ENCODE data around the gene CHD5.

The CHD5 gene

GRCh38 chr1:6093071-6093470 lies 87.0 kb downstream of the CHD5 start:
- H3K27ac ChIP-seq (ENCODE audit: low read depth, low read length), result no peak overlapping the region
- no peak overlapping the region for H3K4ac ChIP-seq (ENCODE audit: low read depth, low read length)
- no peak for DNase-seq
- no peak overlapping the region for H4K8ac ChIP-seq (ENCODE audit: low read depth, low read length)
- no peaks in the 10 kb centered on the region for H3K27me3 ChIP-seq (ENCODE audit: insufficient read depth, low read length)
- H3K9me3 ChIP-seq (ENCODE audit: insufficient read depth, low read depth, low read length), result no peaks in the 10 kb centered on the region
- no peak overlapping the region for H2AK5ac ChIP-seq (ENCODE audit: low read length)
- WGBS (ENCODE audit: extremely low coverage, insufficient coverage, insufficient read length), result no CpG with 5 or more reads among the region's 10 CpGs
- H2BK5ac ChIP-seq (ENCODE audit: low read depth, low read length, poor library complexity), result no peak overlapping the region
- H3K23ac ChIP-seq (ENCODE audit: low read length), result no peak overlapping the region
- no peak overlapping the region for H3K18ac ChIP-seq (ENCODE audit: low read length)
- no peak overlapping the region for H2BK12ac ChIP-seq (ENCODE audit: low read length)
- H3K36me3 ChIP-seq (ENCODE audit: control insufficient read depth in 1 of 2, insufficient read depth in 2 of 2, low read length in 2 of 2), result no peaks in the 10 kb centered on the region
- no peak overlapping the region for H4K91ac ChIP-seq (ENCODE audit: low read depth, low read length)
- no peak overlapping the region for H2BK120ac ChIP-seq (ENCODE audit: insufficient read depth, low read length, poor library complexity)
- H3K79me2 ChIP-seq (ENCODE audit: control insufficient read depth, insufficient read depth, low read length, poor library complexity), result no peaks in the 10 kb centered on the region
- H2AFZ ChIP-seq (ENCODE audit: insufficient read depth, low read length, poor library complexity), result no peak overlapping the region
- H3K4me2 ChIP-seq (ENCODE audit: low read length), result no peak overlapping the region
- no peak overlapping the region for H4K12ac ChIP-seq (ENCODE audit: low read depth, low read length)
- no peak overlapping the region for H3K14ac ChIP-seq (ENCODE audit: low read length)
- no peaks in the 10 kb centered on the region for H3K79me1 ChIP-seq (ENCODE audit: low read length)
- H3K4me3 ChIP-seq (ENCODE audit: low read depth, low read length), result no peak overlapping the region
- H3K4me1 ChIP-seq (ENCODE audit: control insufficient read depth in 1 of 2, insufficient read depth in 2 of 2, low read length in 2 of 2), result no peaks in the 10 kb centered on the region
- H3K9ac ChIP-seq (ENCODE audit: low read length), result no peak overlapping the region

GRCh38 chr1:6092211-6092610 lies 87.9 kb downstream of the CHD5 start:
- Histone ChIP-seq H3K9me3 (ENCODE audit: insufficient read depth, low read depth, low read length) (no peaks in the 10 kb centered on the region), H3K36me3 (ENCODE audit: control insufficient read depth in 1 of 2, insufficient read depth in 2 of 2, low read length in 2 of 2) (no peaks in the 10 kb centered on the region), H4K91ac (ENCODE audit: low read depth, low read length) (no peak overlapping the region), H3K27ac (ENCODE audit: low read depth, low read length) (no peak overlapping the region), H3K4me2 (ENCODE audit: low read length) (no peak overlapping the region), H2BK12ac (ENCODE audit: low read length) (no peak overlapping the region), H2BK120ac (ENCODE audit: insufficient read depth, low read length, poor library complexity) (no peak overlapping the region), H3K4me1 (ENCODE audit: control insufficient read depth in 1 of 2, insufficient read depth in 2 of 2, low read length in 2 of 2) (no peaks in the 10 kb centered on the region), H3K9ac (ENCODE audit: low read length) (no peak overlapping the region), H4K8ac (ENCODE audit: low read depth, low read length) (no peak overlapping the region), H4K12ac (ENCODE audit: low read depth, low read length) (no peak overlapping the region), H3K4me3 (ENCODE audit: low read depth, low read length) (no peak overlapping the region), H3K4ac (ENCODE audit: low read depth, low read length) (no peak overlapping the region), H2BK5ac (ENCODE audit: low read depth, low read length, poor library complexity) (no peak overlapping the region), H2AK5ac (ENCODE audit: low read length) (no peak overlapping the region), H3K14ac (ENCODE audit: low read length) (no peak overlapping the region), H3K27me3 (ENCODE audit: insufficient read depth, low read length) (no peaks in the 10 kb centered on the region), H3K79me2 (ENCODE audit: control insufficient read depth, insufficient read depth, low read length, poor library complexity) (no peaks in the 10 kb centered on the region), H3K23ac (ENCODE audit: low read length) (no peak overlapping the region), H3K18ac (ENCODE audit: low read length) (no peak overlapping the region), H3K79me1 (ENCODE audit: low read length) (no peaks in the 10 kb centered on the region), H2AFZ (ENCODE audit: insufficient read depth, low read length, poor library complexity) (no peak overlapping the region)
- no CpG with 5 or more reads among the region's 10 CpGs for WGBS (ENCODE audit: extremely low coverage, insufficient coverage, insufficient read length)
- DNase-seq, result no peak

GRCh38 chr1:6091823-6092109 lies 88.4 kb downstream of the CHD5 start:
- H3K79me2 ChIP-seq (ENCODE audit: control insufficient read depth, insufficient read depth, low read length, poor library complexity), result no peaks in the 10 kb centered on the region
- H3K9ac ChIP-seq (ENCODE audit: low read length), result no peak overlapping the region
- no peak overlapping the region for H3K4me2 ChIP-seq (ENCODE audit: low read length)
- H2BK120ac ChIP-seq (ENCODE audit: insufficient read depth, low read length, poor library complexity), result no peak overlapping the region
- no peak overlapping the region for H3K18ac ChIP-seq (ENCODE audit: low read length)
- H3K9me3 ChIP-seq (ENCODE audit: insufficient read depth, low read depth, low read length), result no peaks in the 10 kb centered on the region
- DNase-seq, result no peak
- H3K4me3 ChIP-seq (ENCODE audit: low read depth, low read length), result no peak overlapping the region
- no peak overlapping the region for H4K91ac ChIP-seq (ENCODE audit: low read depth, low read length)
- no peaks in the 10 kb centered on the region for H3K36me3 ChIP-seq (ENCODE audit: control insufficient read depth in 1 of 2, insufficient read depth in 2 of 2, low read length in 2 of 2)
- H4K8ac ChIP-seq (ENCODE audit: low read depth, low read length), result no peak overlapping the region
- no peak overlapping the region for H3K23ac ChIP-seq (ENCODE audit: low read length)
- WGBS (ENCODE audit: extremely low coverage, insufficient coverage, insufficient read length), result no CpG with 5 or more reads among the region's 10 CpGs
- no peaks in the 10 kb centered on the region for H3K27me3 ChIP-seq (ENCODE audit: insufficient read depth, low read length)
- H2BK12ac ChIP-seq (ENCODE audit: low read length), result no peak overlapping the region
- H2BK5ac ChIP-seq (ENCODE audit: low read depth, low read length, poor library complexity), result no peak overlapping the region
- no peak overlapping the region for H2AFZ ChIP-seq (ENCODE audit: insufficient read depth, low read length, poor library complexity)
- no peak overlapping the region for H3K27ac ChIP-seq (ENCODE audit: low read depth, low read length)
- no peaks in the 10 kb centered on the region for H3K79me1 ChIP-seq (ENCODE audit: low read length)
- H4K12ac ChIP-seq (ENCODE audit: low read depth, low read length), result no peak overlapping the region
- H3K14ac ChIP-seq (ENCODE audit: low read length), result no peak overlapping the region
- H2AK5ac ChIP-seq (ENCODE audit: low read length), result no peak overlapping the region
- no peak overlapping the region for H3K4ac ChIP-seq (ENCODE audit: low read depth, low read length)
- no peaks in the 10 kb centered on the region for H3K4me1 ChIP-seq (ENCODE audit: control insufficient read depth in 1 of 2, insufficient read depth in 2 of 2, low read length in 2 of 2)

GRCh38 chr1:6090996-6091822 lies 88.9 kb downstream of the CHD5 start:
- H3K4ac ChIP-seq (ENCODE audit: low read depth, low read length), result no peak overlapping the region

More at GRCh38 chr1:6090996-6091822, 88.9 kb downstream of the CHD5 start:
- H2AK5ac ChIP-seq (ENCODE audit: low read length), result no peak overlapping the region
- no CpG with 5 or more reads among the region's 25 CpGs for WGBS (ENCODE audit: extremely low coverage, insufficient coverage, insufficient read length)
- H3K23ac ChIP-seq (ENCODE audit: low read length), result no peak overlapping the region
- H3K4me3 ChIP-seq (ENCODE audit: low read depth, low read length), result no peak overlapping the region
- H3K79me2 ChIP-seq (ENCODE audit: control insufficient read depth, insufficient read depth, low read length, poor library complexity), result no peaks in the 10 kb centered on the region
- no peaks in the 10 kb centered on the region for H3K27me3 ChIP-seq (ENCODE audit: insufficient read depth, low read length)
- H3K4me2 ChIP-seq (ENCODE audit: low read length), result no peak overlapping the region
- DNase-seq, result no peak
- no peak overlapping the region for H2BK5ac ChIP-seq (ENCODE audit: low read depth, low read length, poor library complexity)
- H3K36me3 ChIP-seq (ENCODE audit: control insufficient read depth in 1 of 2, insufficient read depth in 2 of 2, low read length in 2 of 2), result no peaks in the 10 kb centered on the region
- no peak overlapping the region for H2AFZ ChIP-seq (ENCODE audit: insufficient read depth, low read length, poor library complexity)
- H3K79me1 ChIP-seq (ENCODE audit: low read length), result no peaks in the 10 kb centered on the region
- no peak overlapping the region for H3K14ac ChIP-seq (ENCODE audit: low read length)
- H4K12ac ChIP-seq (ENCODE audit: low read depth, low read length), result no peak overlapping the region
- H3K9ac ChIP-seq (ENCODE audit: low read length), result no peak overlapping the region
- H4K8ac ChIP-seq (ENCODE audit: low read depth, low read length), result no peak overlapping the region
- H3K4me1 ChIP-seq (ENCODE audit: control insufficient read depth in 1 of 2, insufficient read depth in 2 of 2, low read length in 2 of 2), result no peaks in the 10 kb centered on the region
- no peaks in the 10 kb centered on the region for H3K9me3 ChIP-seq (ENCODE audit: insufficient read depth, low read depth, low read length)
- H2BK12ac ChIP-seq (ENCODE audit: low read length), result no peak overlapping the region
- no peak overlapping the region for H3K18ac ChIP-seq (ENCODE audit: low read length)
- H3K27ac ChIP-seq (ENCODE audit: low read depth, low read length), result no peak overlapping the region
- H2BK120ac ChIP-seq (ENCODE audit: insufficient read depth, low read length, poor library complexity), result no peak overlapping the region
- H4K91ac ChIP-seq (ENCODE audit: low read depth, low read length), result no peak overlapping the region

Data from trophoblast cell (in vitro differentiated cells and primary cell).